Smooth muscle cell (in vitro differentiated cells): ENCODE results near the gene TMEM61. TPM values are rescaled to one million over a fixed set of nuclear protein-coding genes. Genes with fewer than 3 reads are reported as not detected.

ENCODE experiments used
- DNase-seq: peaks from one replicate; lab custom pipeline; 2025; ENCODE audit not compliant: unreplicated experiment; lab: John Stamatoyannopoulos, UW
- H2AFZ ChIP-seq: fragments of 200-600 bp; sonication (generic); 2 replicates; pipeline ENCODE4 v1.6.0; 2016; ENCODE audit warnings: antibody characterized with exemption, low read depth, mild to moderate bottlenecking
- H3F3A ChIP-seq: fragments of 200-600 bp; sonication (generic); 2 replicates; pipeline ENCODE4 v1.6.0; 2017; ENCODE audit warnings: antibody characterized with exemption, low read depth
- H3K27ac ChIP-seq: fragments of 200-600 bp; sonication (generic); 2 replicates; pipeline ENCODE4 v1.5.1; 2016; ENCODE audit warnings: low read depth, mild to moderate bottlenecking
- H3K27me3 ChIP-seq: fragments of 200-600 bp; sonication (generic); 2 replicates; pipeline ENCODE4 v1.6.1; 2016; ENCODE audit warnings: low read depth, mild to moderate bottlenecking
- H3K36me3 ChIP-seq: fragments of 200-600 bp; sonication (generic); 2 replicates; pipeline ENCODE4 v1.5.1; 2016; ENCODE audit warnings: low read depth
- H3K4me1 ChIP-seq: fragments of 200-600 bp; sonication (generic); 2 replicates; pipeline ENCODE4 v1.5.1; 2016; ENCODE audit warnings: low read depth
- H3K4me2 ChIP-seq: fragments of 200-600 bp; sonication (generic); 2 replicates; pipeline ENCODE4 v1.6.0; 2016; ENCODE audit warnings: mild to moderate bottlenecking
- H3K4me3 ChIP-seq: fragments of 200-600 bp; sonication (generic); 2 replicates; pipeline ENCODE4 v1.5.1; 2016; ENCODE audit warnings: mild to moderate bottlenecking
- H3K79me2 ChIP-seq: fragments of 200-600 bp; sonication (generic); 2 replicates; pipeline ENCODE4 v1.6.0; 2016; ENCODE audit warnings: low read depth, mild to moderate bottlenecking
- H3K9ac ChIP-seq: fragments of 200-600 bp; sonication (generic); 2 replicates; pipeline ENCODE4 v1.6.0; 2016; ENCODE audit warnings: low read depth
- H3K9me3 ChIP-seq: fragments of 200-600 bp; sonication (generic); replicated peaks from 2 replicates; pipeline ENCODE4 v1.5.1; 2016; ENCODE audit warnings: low read depth
- H4K20me1 ChIP-seq: fragments of 200-600 bp; sonication (generic); 2 replicates; pipeline ENCODE4 v1.6.0; 2016; ENCODE audit warnings: low read depth
- CTCF ChIP-seq: fragments of 200-600 bp; sonication (generic); IDR thresholded peaks from 2 replicates; pipeline ENCODE4 v1.5.1; 2017; ENCODE audit warnings: borderline replicate concordance, mild to moderate bottlenecking, antibody characterized with exemption; ENCODE audit not compliant: insufficient read depth, poor library complexity, severe bottlenecking
- WGBS: methylation state at CpG from one replicate; pipeline ENCODE4 v1.1.7; 2016; ENCODE audit warnings: low lambda C conversion rate; 5-methylcytosine and 5-hydroxymethylcytosine counted together
- polyA plus RNA-seq: library from polyadenylated mRNA; unstranded; fragments of >200 nt; fragmentation: Nextera tagmentation; extraction: Ambion mirVana; gene quantifications from 2 replicates; pipeline ENCODE4 v1.2.1, GENCODE V29; 2016
- total RNA-seq: library from RNA; depleted of rRNA; stranded (reverse); fragments of >200 nt; gene quantifications from 2 replicates; pipeline ENCODE4 v1.2.3, GENCODE V29; 2014

The TMEM61 gene
- total and polyA plus RNA-seq, 2 experiments from 2014 or later: 0.13 to 0.86 TPM

- Histone ChIP-seq H2AFZ (no peak overlapping the region), H3K4me3 (no peak overlapping the region), H3K9me3 (no peaks in the 10 kb centered on the region), H3K4me2 (no peak overlapping the region), H3K79me2 (no peaks in the 10 kb centered on the region), H4K20me1 (no peaks in the 10 kb centered on the region), H3K36me3 (no peaks in the 10 kb centered on the region), H3K27ac (no peak overlapping the region), H3F3A (no peaks in the 10 kb centered on the region), H3K9ac (no peak overlapping the region), H3K27me3 (peaks cover 52% of the 10 kb centered on the region), H3K4me1 (no peaks in the 10 kb centered on the region)
- DNase-seq: no peak
- TF ChIP-seq CTCF: no peak
- WGBS: 75% methylated on average over 9 of the region's 9 CpGs
Observed at GRCh38 chr1:54995835-54996234, 15.4 kb downstream of the TMEM61 start.

- H3K27ac ChIP-seq: no peak overlapping the region
- no peaks in the 10 kb centered on the region for H3F3A ChIP-seq
- DNase-seq: no peak
- no peak overlapping the region for H2AFZ ChIP-seq
- H3K27me3 ChIP-seq: peaks cover 52% of the 10 kb centered on the region
- no peaks in the 10 kb centered on the region for H3K4me1 ChIP-seq
- 2% methylated on average over 17 of the region's 23 CpGs for WGBS
- no peaks in the 10 kb centered on the region for H3K9me3 ChIP-seq
- peak; percentile 84 for TF ChIP-seq CTCF
- H3K79me2 ChIP-seq: no peaks in the 10 kb centered on the region
- H3K4me3 ChIP-seq: peak overlapping the region; percentile 40
- H3K4me2 ChIP-seq: peak overlapping the region; percentile 81
- no peaks in the 10 kb centered on the region for H3K36me3 ChIP-seq
- no peak overlapping the region for H3K9ac ChIP-seq
- H4K20me1 ChIP-seq: no peaks in the 10 kb centered on the region
Observed at GRCh38 chr1:54996359-54996868, 16.0 kb downstream of the TMEM61 start.

GRCh38 chr1:54996869-54997710 is 16.7 kb downstream of the TMEM61 start:
- no peak for DNase-seq

More at GRCh38 chr1:54996869-54997710, 16.7 kb downstream of the TMEM61 start:
- 13% methylated on average over 41 of the region's 46 CpGs for WGBS
- Histone ChIP-seq H3K9ac (no peak overlapping the region), H3K27ac (no peak overlapping the region), H3K9me3 (no peaks in the 10 kb centered on the region), H2AFZ (no peak overlapping the region), H3K79me2 (no peaks in the 10 kb centered on the region), H3K4me2 (peak overlapping the region; percentile 81), H3K4me1 (no peaks in the 10 kb centered on the region), H3F3A (no peaks in the 10 kb centered on the region), H3K27me3 (peaks cover 52% of the 10 kb centered on the region), H4K20me1 (no peaks in the 10 kb centered on the region), H3K36me3 (no peaks in the 10 kb centered on the region), H3K4me3 (peak overlapping the region; percentile 40)
- TF ChIP-seq CTCF: no peak
